Measurements from ENCODE around the gene PCNP. TPM values are rescaled to one million over a fixed set of nuclear protein-coding genes. Genes with fewer than 3 reads are reported as not detected.
"Not testable (repeated sequence)": the region's sequence is repeated elsewhere in the genome, so short reads cannot be mapped to it uniquely, and the experiment has no call there.

PCNP gene
- total RNA-seq, 5 donors from 2014 or later (not counting 1 experiment from before 2014, with no cell fraction given) = 126 to 158 (median 151) TPM

DNA sequence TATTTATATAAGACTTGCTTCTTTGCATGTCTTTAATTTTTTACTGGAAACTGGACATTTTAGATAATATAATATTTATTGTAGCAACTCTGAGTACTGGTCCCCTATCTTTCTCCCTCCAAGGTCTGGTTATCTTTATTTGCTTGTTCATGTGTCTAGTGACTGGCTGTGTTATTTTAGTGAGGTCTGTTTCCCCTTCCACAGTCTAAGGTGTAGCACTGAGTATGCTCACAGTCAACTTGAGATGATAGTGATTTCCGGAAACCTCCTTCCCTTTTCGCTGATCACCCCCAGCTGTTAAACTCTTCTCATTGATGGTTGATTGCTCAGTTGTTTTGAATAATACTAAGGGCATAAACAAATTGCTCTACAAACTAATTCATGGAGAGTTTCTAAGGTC, 37.0 kb downstream of the PCNP start:
- CTCF ChIA-PET = no interaction called here
- POLR2A ChIA-PET = interaction anchor here in 1 of 2 donors (0.6 kb wide), 1 partner anchor 43 kb away, joined by 3 read pairs; no protein-coding TSS in a partner anchor
- Mint-ChIP-seq H3K9me3 (no peaks in the 10 kb centered on the region), H3K36me3 (no peaks in the 10 kb centered on the region), H3K4me1 (no peaks in the 10 kb centered on the region), H3K27ac (no peak overlapping the region), H3K27me3 (no peaks in the 10 kb centered on the region), H3K4me3 (no peak overlapping the region)
- H3K4me1 ChIP-seq (ENCODE audit: control insufficient read depth in 1 of 2, extremely low read depth in 1 of 2, insufficient read depth in 2 of 2, low read length in 2 of 2) = no peaks in the 10 kb centered on the region
- WGBS (ENCODE audit: insufficient coverage) = no CpG with 5 or more reads among the region's 2 CpGs
- no peak overlapping the region for H3K27ac ChIP-seq (ENCODE audit: low read length)
- H3K36me3 ChIP-seq (ENCODE audit: control insufficient read depth in 2 of 2, extremely low read depth in 1 of 2, insufficient read depth in 1 of 2, low read length in 1 of 2) = no peaks in the 10 kb centered on the region
- DNase-seq = no peak
- no peak overlapping the region for H3K4me3 ChIP-seq (ENCODE audit: control insufficient read depth in 1 of 2, extremely low read depth in 1 of 2, low read length in 1 of 2)
- no peak for ATAC-seq (replicated peaks in 1 of 4)
- no peaks in the 10 kb centered on the region for H3K9me3 ChIP-seq
- H3K27me3 ChIP-seq (replicated peaks in 1 of 2; ENCODE audit: control insufficient read depth in 2 of 2, extremely low read depth in 1 of 2, insufficient read depth in 2 of 2, low read length in 1 of 2) = no peaks in the 10 kb centered on the region

DNA sequence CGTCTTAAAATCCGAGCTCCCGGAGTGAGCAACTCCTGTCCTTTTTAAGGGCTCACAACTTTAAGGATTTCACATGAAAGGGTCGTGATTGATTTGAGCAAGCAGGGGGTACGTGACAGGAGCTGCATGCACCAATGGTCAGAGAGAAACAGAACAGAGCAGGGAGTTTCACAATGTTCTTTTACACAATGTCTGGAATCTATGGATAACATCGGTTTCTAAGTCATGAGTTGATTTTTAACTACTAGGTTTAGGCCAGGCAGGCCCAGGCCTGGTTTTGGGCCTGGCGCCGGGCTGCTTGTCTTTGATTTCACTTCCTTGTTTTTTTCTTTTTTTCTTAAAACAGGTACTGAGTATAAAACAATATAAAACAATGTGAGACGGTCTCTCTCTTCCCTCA, 39.0 kb downstream of the PCNP start:
- H3K9me3 ChIP-seq; H3K27ac Mint-ChIP-seq; H3K9me3 Mint-ChIP-seq; H3K27ac ChIP-seq (ENCODE audit: low read length); ATAC-seq (replicated peaks in 1 of 4); H3K36me3 ChIP-seq (ENCODE audit: control insufficient read depth in 2 of 2, extremely low read depth in 1 of 2, insufficient read depth in 1 of 2, low read length in 1 of 2); POLR2A ChIA-PET; H3K27me3 Mint-ChIP-seq; H3K36me3 Mint-ChIP-seq; DNase-seq; H3K27me3 ChIP-seq (replicated peaks in 1 of 2; ENCODE audit: control insufficient read depth in 2 of 2, extremely low read depth in 1 of 2, insufficient read depth in 2 of 2, low read length in 1 of 2); H3K4me1 ChIP-seq (ENCODE audit: control insufficient read depth in 1 of 2, extremely low read depth in 1 of 2, insufficient read depth in 2 of 2, low read length in 2 of 2); H3K4me1 Mint-ChIP-seq; H3K4me3 Mint-ChIP-seq; H3K4me3 ChIP-seq (ENCODE audit: control insufficient read depth in 1 of 2, extremely low read depth in 1 of 2, low read length in 1 of 2): not testable (repeated sequence)
- WGBS (ENCODE audit: insufficient coverage) = 82% methylated on average over 4 of the region's 9 CpGs
- CTCF ChIA-PET = interaction anchor here in 1 of 2 donors (0.7 kb wide), 1 partner anchor 11 kb away, joined by 3 read pairs; no protein-coding TSS in a partner anchor

GRCh38 chr3:101615525-101615924, 41.5 kb downstream of the PCNP start:
- Histone ChIP-seq H3K36me3 (ENCODE audit: control insufficient read depth in 2 of 2, extremely low read depth in 1 of 2, insufficient read depth in 1 of 2, low read length in 1 of 2) (no peaks in the 10 kb centered on the region), H3K9me3 (no peaks in the 10 kb centered on the region), H3K4me1 (ENCODE audit: control insufficient read depth in 1 of 2, extremely low read depth in 1 of 2, insufficient read depth in 2 of 2, low read length in 2 of 2) (no peaks in the 10 kb centered on the region), H3K27me3 (replicated peaks in 1 of 2; ENCODE audit: control insufficient read depth in 2 of 2, extremely low read depth in 1 of 2, insufficient read depth in 2 of 2, low read length in 1 of 2) (no peaks in the 10 kb centered on the region), H3K27ac (ENCODE audit: low read length) (no peak overlapping the region), H3K4me3 (ENCODE audit: control insufficient read depth in 1 of 2, extremely low read depth in 1 of 2, low read length in 1 of 2) (no peak overlapping the region)
- no peaks in the 10 kb centered on the region for H3K4me1 Mint-ChIP-seq
- no peak overlapping the region for H3K4me3 Mint-ChIP-seq
- H3K27ac Mint-ChIP-seq = no peak overlapping the region
- ChIA-PET POLR2A (no interaction called here), CTCF (no interaction called here)
- no peaks in the 10 kb centered on the region for H3K27me3 Mint-ChIP-seq
- H3K9me3 Mint-ChIP-seq = peaks cover 0 to 5% (median 4%) of the 10 kb centered on the region in 3 donors
- H3K36me3 Mint-ChIP-seq = no peaks in the 10 kb centered on the region
- DNase-seq = no peak
- no peak for ATAC-seq (replicated peaks in 1 of 4)
- WGBS (ENCODE audit: insufficient coverage) = 100% methylated on average over 4 of the region's 6 CpGs

DNA sequence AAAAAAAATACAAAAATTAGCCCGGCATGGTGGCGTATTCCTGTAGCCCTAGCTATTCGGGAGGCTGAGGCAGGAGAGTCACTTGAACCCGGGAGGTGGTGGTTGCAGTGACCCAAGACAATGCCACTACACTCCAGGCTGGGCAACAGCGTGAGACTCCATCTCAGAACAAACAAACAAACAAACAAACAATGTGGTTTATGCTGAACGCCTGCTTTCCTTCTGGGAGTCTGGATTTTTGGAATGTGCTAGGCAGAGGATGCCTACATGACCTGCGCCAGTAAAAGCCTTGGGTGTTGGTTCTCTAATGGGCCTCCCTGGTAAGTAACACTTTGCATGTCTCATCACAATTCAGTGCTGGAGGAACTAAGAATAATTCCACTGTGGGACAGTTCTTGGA, 43.5 kb downstream of the PCNP start:
- H3K4me1 ChIP-seq (ENCODE audit: control insufficient read depth in 1 of 2, extremely low read depth in 1 of 2, insufficient read depth in 2 of 2, low read length in 2 of 2) = no peaks in the 10 kb centered on the region
- ATAC-seq (replicated peaks in 1 of 4) (no peak), DNase-seq (no peak)
- ChIA-PET POLR2A (no interaction called here), CTCF (no interaction called here)
- H3K36me3 ChIP-seq (ENCODE audit: control insufficient read depth in 2 of 2, extremely low read depth in 1 of 2, insufficient read depth in 1 of 2, low read length in 1 of 2) = no peaks in the 10 kb centered on the region
- Mint-ChIP-seq H3K4me1 (no peaks in the 10 kb centered on the region), H3K27ac (no peak overlapping the region), H3K27me3 (no peaks in the 10 kb centered on the region), H3K4me3 (no peak overlapping the region), H3K36me3 (no peaks in the 10 kb centered on the region), H3K9me3 (peaks cover 0 to 5% (median 4%) of the 10 kb centered on the region in 3 donors)
- WGBS (ENCODE audit: insufficient coverage) = 89% methylated on average over 5 of the region's 7 CpGs
- no peak overlapping the region for H3K4me3 ChIP-seq (ENCODE audit: control insufficient read depth in 1 of 2, extremely low read depth in 1 of 2, low read length in 1 of 2)
- no peaks in the 10 kb centered on the region for H3K27me3 ChIP-seq (replicated peaks in 1 of 2; ENCODE audit: control insufficient read depth in 2 of 2, extremely low read depth in 1 of 2, insufficient read depth in 2 of 2, low read length in 1 of 2)
- no peak overlapping the region for H3K27ac ChIP-seq (ENCODE audit: low read length)
- H3K9me3 ChIP-seq = no peaks in the 10 kb centered on the region

DNA sequence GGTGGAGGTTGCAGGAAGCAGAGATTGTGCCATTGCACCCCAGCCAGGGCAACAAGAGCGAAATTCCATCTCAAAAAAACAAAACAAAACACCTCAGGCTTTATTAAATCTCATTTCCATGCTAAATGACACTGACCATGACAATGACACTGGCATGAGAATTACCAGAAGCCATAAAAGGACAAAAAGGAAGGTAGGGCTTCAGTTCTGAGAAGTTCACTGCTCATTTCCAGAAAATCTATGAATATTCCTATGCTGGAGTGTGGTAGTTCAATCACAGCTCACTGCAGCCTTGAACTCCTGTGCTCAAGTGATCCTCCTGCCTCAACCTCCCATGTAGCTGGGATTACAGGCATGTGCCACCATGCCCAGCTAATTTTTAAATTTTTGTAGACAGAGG, 44.7 kb downstream of the PCNP start:
- H3K4me3 ChIP-seq (ENCODE audit: control insufficient read depth in 1 of 2, extremely low read depth in 1 of 2, low read length in 1 of 2) = no peak overlapping the region
- Mint-ChIP-seq H3K27ac (no peak overlapping the region), H3K36me3 (no peaks in the 10 kb centered on the region), H3K9me3 (peaks cover 0 to 5% (median 4%) of the 10 kb centered on the region in 3 donors), H3K27me3 (no peaks in the 10 kb centered on the region), H3K4me1 (no peaks in the 10 kb centered on the region), H3K4me3 (no peak overlapping the region)
- no peaks in the 10 kb centered on the region for H3K9me3 ChIP-seq
- ATAC-seq (replicated peaks in 1 of 4) (no peak), DNase-seq (no peak)
- H3K36me3 ChIP-seq (ENCODE audit: control insufficient read depth in 2 of 2, extremely low read depth in 1 of 2, insufficient read depth in 1 of 2, low read length in 1 of 2) = no peaks in the 10 kb centered on the region
- POLR2A ChIA-PET = no interaction called here
- no peaks in the 10 kb centered on the region for H3K27me3 ChIP-seq (replicated peaks in 1 of 2; ENCODE audit: control insufficient read depth in 2 of 2, extremely low read depth in 1 of 2, insufficient read depth in 2 of 2, low read length in 1 of 2)
- H3K27ac ChIP-seq (ENCODE audit: low read length) = no peak overlapping the region
- no peaks in the 10 kb centered on the region for H3K4me1 ChIP-seq (ENCODE audit: control insufficient read depth in 1 of 2, extremely low read depth in 1 of 2, insufficient read depth in 2 of 2, low read length in 2 of 2)
- WGBS (ENCODE audit: insufficient coverage) = 57% methylated on average over 1 of the region's 1 CpG
- CTCF ChIA-PET = no interaction called here

DNA sequence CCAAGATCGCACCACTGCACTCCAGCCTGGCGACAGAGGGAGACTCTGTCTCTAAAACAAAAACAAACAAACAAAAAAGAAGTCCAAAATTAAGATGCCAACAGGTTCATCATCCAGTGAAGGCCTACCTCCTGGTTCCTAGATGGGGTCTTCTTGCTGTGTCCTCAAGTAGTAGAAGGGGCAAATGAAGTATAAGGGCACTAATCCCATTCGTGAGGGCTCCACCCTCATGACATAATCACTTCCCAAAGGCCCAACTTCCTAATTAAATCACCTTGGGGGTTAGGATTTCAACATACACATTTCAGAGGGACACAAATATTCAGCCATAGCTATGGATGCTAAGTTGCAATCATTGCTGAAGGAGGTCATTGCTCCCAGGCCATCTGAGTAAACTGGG, 45.8 kb downstream of the PCNP start:
- H3K27me3 Mint-ChIP-seq = no peaks in the 10 kb centered on the region
- H3K9me3 Mint-ChIP-seq = peaks cover 0 to 5% (median 4%) of the 10 kb centered on the region in 3 donors
- H3K27ac Mint-ChIP-seq = no peak overlapping the region
- no CpG with 5 or more reads among the region's 3 CpGs for WGBS (ENCODE audit: insufficient coverage)
- Histone ChIP-seq H3K4me3 (ENCODE audit: control insufficient read depth in 1 of 2, extremely low read depth in 1 of 2, low read length in 1 of 2) (no peak overlapping the region), H3K9me3 (no peaks in the 10 kb centered on the region), H3K27me3 (replicated peaks in 1 of 2; ENCODE audit: control insufficient read depth in 2 of 2, extremely low read depth in 1 of 2, insufficient read depth in 2 of 2, low read length in 1 of 2) (no peaks in the 10 kb centered on the region), H3K4me1 (ENCODE audit: control insufficient read depth in 1 of 2, extremely low read depth in 1 of 2, insufficient read depth in 2 of 2, low read length in 2 of 2) (no peaks in the 10 kb centered on the region), H3K27ac (ENCODE audit: low read length) (no peak overlapping the region), H3K36me3 (ENCODE audit: control insufficient read depth in 2 of 2, extremely low read depth in 1 of 2, insufficient read depth in 1 of 2, low read length in 1 of 2) (no peaks in the 10 kb centered on the region)
- H3K36me3 Mint-ChIP-seq = no peaks in the 10 kb centered on the region
- H3K4me3 Mint-ChIP-seq = no peak overlapping the region
- ChIA-PET POLR2A (interaction anchor here in 1 of 2 donors (0.6 kb wide), 1 partner anchor 28 kb away, joined by 4 read pairs; no protein-coding TSS in a partner anchor), CTCF (no interaction called here)
- ATAC-seq (replicated peaks in 1 of 4) (no peak), DNase-seq (no peak)
- H3K4me1 Mint-ChIP-seq = no peaks in the 10 kb centered on the region

DNA sequence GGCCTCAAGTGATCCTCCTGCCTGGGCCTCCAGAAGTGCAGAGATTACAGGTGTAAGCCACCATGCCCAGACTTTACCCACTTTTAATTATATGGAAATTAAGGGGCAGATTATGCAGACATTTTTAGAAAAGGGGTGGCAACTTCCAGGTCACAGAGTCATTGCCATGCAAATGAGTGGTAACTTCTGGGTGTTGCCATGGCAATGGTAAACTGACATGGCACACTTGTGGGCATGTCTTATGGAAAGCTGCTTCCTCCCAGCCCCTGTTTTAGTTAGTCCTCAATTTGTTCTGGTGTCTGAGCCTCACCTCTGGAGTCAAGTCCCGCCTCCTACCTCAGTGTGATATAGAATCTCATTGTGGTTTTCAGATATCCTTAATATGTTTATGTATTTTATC, 49.7 kb downstream of the PCNP start:
- H3K27ac ChIP-seq (ENCODE audit: low read length) = no peak overlapping the region
- H3K9me3 ChIP-seq = no peaks in the 10 kb centered on the region
- no peaks in the 10 kb centered on the region for H3K4me1 ChIP-seq (ENCODE audit: control insufficient read depth in 1 of 2, extremely low read depth in 1 of 2, insufficient read depth in 2 of 2, low read length in 2 of 2)
- no peaks in the 10 kb centered on the region for H3K36me3 ChIP-seq (ENCODE audit: control insufficient read depth in 2 of 2, extremely low read depth in 1 of 2, insufficient read depth in 1 of 2, low read length in 1 of 2)
- H3K27me3 ChIP-seq (replicated peaks in 1 of 2; ENCODE audit: control insufficient read depth in 2 of 2, extremely low read depth in 1 of 2, insufficient read depth in 2 of 2, low read length in 1 of 2) = no peaks in the 10 kb centered on the region
- Mint-ChIP-seq H3K4me1 (no peaks in the 10 kb centered on the region), H3K27me3 (no peaks in the 10 kb centered on the region), H3K36me3 (no peaks in the 10 kb centered on the region), H3K9me3 (peaks cover 0 to 5% (median 4%) of the 10 kb centered on the region in 3 donors), H3K4me3 (no peak overlapping the region), H3K27ac (no peak overlapping the region)
- DNase-seq (no peak), ATAC-seq (replicated peaks in 1 of 4) (no peak)
- CTCF ChIA-PET = no interaction called here
- WGBS (ENCODE audit: insufficient coverage) = no CpG with 5 or more reads among the region's 1 CpG
- POLR2A ChIA-PET = no interaction called here
- no peak overlapping the region for H3K4me3 ChIP-seq (ENCODE audit: control insufficient read depth in 1 of 2, extremely low read depth in 1 of 2, low read length in 1 of 2)
